MCF 10A (cell line): Measurements from ENCODE around the gene RHOBTB1. TPM values are rescaled to one million over a fixed set of nuclear protein-coding genes. Genes with fewer than 3 reads are reported as not detected.
"Not testable (repeated sequence)": the region's sequence is repeated elsewhere in the genome, so short reads cannot be mapped to it uniquely, and the experiment has no call there.

Experiments used
- BruUV-seq: library from RNA; stranded (reverse); fragments of 400-500 nt; replicated peaks from 2 replicates; lab custom pipeline; 2021; lab: Mats Ljungman, UMichigan
- CTCF ChIA-PET: fragments of 300-600 bp; sonication (Branson Sonifier 250); formaldehyde crosslinking; extraction: SDS; loops from one replicate; lab custom pipeline; 2021; ENCODE audit warnings: antibody characterized with exemption, inconsistent platforms; lab: Yijun Ruan, JAX
- POLR2A ChIA-PET: fragments of 300-600, 350-650 bp; sonication (Branson Sonifier 250); formaldehyde crosslinking; extraction: SDS; loops from one replicate; lab custom pipeline; 2020; ENCODE audit warnings: antibody characterized with exemption, inconsistent platforms; lab: Yijun Ruan, JAX
- DNase-seq: peaks from one replicate; pipeline ENCODE4 v3.0.0-alpha.2; 2018; ENCODE audit not compliant: unreplicated experiment
- H3K27ac Mint-ChIP-seq: one replicate; pipeline ENCODE4 v1.8.0; 2022; ENCODE audit warnings: mild to moderate bottlenecking, low read depth, mixed read lengths; ENCODE audit not compliant: unreplicated experiment
- H3K27me3 Mint-ChIP-seq: one replicate; pipeline ENCODE4 v1.8.0; 2022; ENCODE audit warnings: mixed read lengths; ENCODE audit not compliant: insufficient read depth, unreplicated experiment
- H3K36me3 Mint-ChIP-seq: one replicate; pipeline ENCODE4 v1.8.0; 2022; ENCODE audit warnings: mild to moderate bottlenecking, moderate library complexity, mixed read lengths; ENCODE audit not compliant: insufficient read depth, unreplicated experiment
- H3K4me1 Mint-ChIP-seq: one replicate; pipeline ENCODE4 v1.8.0; 2022; ENCODE audit warnings: mixed read lengths; ENCODE audit not compliant: insufficient read depth, unreplicated experiment
- H3K4me3 Mint-ChIP-seq: one replicate; pipeline ENCODE4 v1.8.0; 2022; ENCODE audit warnings: mild to moderate bottlenecking, moderate library complexity, mixed read lengths; ENCODE audit not compliant: unreplicated experiment
- H3K9me3 Mint-ChIP-seq: one replicate; pipeline ENCODE4 v1.8.0; 2022; ENCODE audit warnings: mixed read lengths; ENCODE audit not compliant: unreplicated experiment
- intact Hi-C: fragments of 100-400 bp; cut with micrococcal nuclease; formaldehyde crosslinking; loops from 2 replicates; pipeline ENCODE4 v1.14.1; 2022
- total RNA-seq: library from RNA; stranded (reverse); gene quantifications from 2 replicates; pipeline ENCODE4 v1.2.3, GENCODE V29; 2022
- TF ChIP-seq, protein P1 (sequence below): fragments of 200-600 bp; IDR thresholded peaks from one replicate; pipeline ENCODE4 v1.8.0; 2022; ENCODE audit warnings: antibody characterized with exemption, mild to moderate bottlenecking; ENCODE audit not compliant: unreplicated experiment

RHOBTB1 gene
- total RNA-seq, 1 experiment from 2014 or later, result 0.70 TPM

DNA sequence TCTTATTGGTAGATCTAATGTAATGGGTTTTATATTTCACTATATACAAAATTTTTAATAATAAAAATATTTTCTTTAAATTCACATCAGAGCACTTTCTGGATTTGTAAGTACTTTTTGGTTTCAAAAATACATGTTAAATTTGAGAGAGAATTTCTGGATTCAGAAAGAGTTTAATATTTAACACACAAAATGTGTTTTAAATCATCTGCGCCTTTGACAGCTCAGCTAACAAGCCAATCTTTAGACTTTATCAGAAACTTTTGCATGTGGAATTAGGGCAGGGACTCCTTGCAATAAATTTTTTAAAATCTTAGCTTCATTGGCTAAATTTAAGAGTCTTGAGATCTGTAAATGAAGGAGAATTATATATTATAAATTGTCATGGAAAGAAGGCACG is 32.7 kb upstream of the RHOBTB1 start:
- TF ChIP-seq, protein P1, sequence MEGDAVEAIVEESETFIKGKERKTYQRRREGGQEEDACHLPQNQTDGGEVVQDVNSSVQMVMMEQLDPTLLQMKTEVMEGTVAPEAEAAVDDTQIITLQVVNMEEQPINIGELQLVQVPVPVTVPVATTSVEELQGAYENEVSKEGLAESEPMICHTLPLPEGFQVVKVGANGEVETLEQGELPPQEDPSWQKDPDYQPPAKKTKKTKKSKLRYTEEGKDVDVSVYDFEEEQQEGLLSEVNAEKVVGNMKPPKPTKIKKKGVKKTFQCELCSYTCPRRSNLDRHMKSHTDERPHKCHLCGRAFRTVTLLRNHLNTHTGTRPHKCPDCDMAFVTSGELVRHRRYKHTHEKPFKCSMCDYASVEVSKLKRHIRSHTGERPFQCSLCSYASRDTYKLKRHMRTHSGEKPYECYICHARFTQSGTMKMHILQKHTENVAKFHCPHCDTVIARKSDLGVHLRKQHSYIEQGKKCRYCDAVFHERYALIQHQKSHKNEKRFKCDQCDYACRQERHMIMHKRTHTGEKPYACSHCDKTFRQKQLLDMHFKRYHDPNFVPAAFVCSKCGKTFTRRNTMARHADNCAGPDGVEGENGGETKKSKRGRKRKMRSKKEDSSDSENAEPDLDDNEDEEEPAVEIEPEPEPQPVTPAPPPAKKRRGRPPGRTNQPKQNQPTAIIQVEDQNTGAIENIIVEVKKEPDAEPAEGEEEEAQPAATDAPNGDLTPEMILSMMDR, result no peak
- POLR2A ChIA-PET, result interaction anchor here (0.6 kb wide), 1 partner anchor 20 kb away, joined by 3 read pairs; no protein-coding TSS in a partner anchor
- DNase-seq, result no peak
- Mint-ChIP-seq H3K27me3 (no peaks in the 10 kb centered on the region), H3K4me3 (no peak overlapping the region), H3K36me3 (no peaks in the 10 kb centered on the region), H3K9me3 (no peaks in the 10 kb centered on the region), H3K4me1 (peaks cover 17% of the 10 kb centered on the region), H3K27ac (no peak overlapping the region)
- BruUV-seq, result no TSS peak
- CTCF ChIA-PET, result interaction anchor here (0.7 to 1.1 kb wide), 3 partner anchors 8 to 67 kb away, joined by 3 to 7 read pairs (median 3); no protein-coding TSS in a partner anchor
- intact Hi-C loops, result no loop called here

GRCh38 chr10:60975716-60976115 is 31.7 kb upstream of the RHOBTB1 start:
- no peak overlapping the region for H3K27ac Mint-ChIP-seq
- DNase-seq, result no peak
- no peaks in the 10 kb centered on the region for H3K27me3 Mint-ChIP-seq
- H3K36me3 Mint-ChIP-seq, result no peaks in the 10 kb centered on the region
- H3K4me3 Mint-ChIP-seq, result no peak overlapping the region
- CTCF ChIA-PET, result interaction anchor here (0.7 kb wide), 1 partner anchor 757 kb away, joined by 3 read pairs; no protein-coding TSS in a partner anchor
- intact Hi-C loops, result no loop called here
- H3K9me3 Mint-ChIP-seq, result no peaks in the 10 kb centered on the region
- peaks cover 17% of the 10 kb centered on the region for H3K4me1 Mint-ChIP-seq
- TF ChIP-seq, protein P1, result no peak
- BruUV-seq, result no TSS peak
- POLR2A ChIA-PET, result no interaction called here

GRCh38 chr10:60974463-60975149 is 30.6 kb upstream of the RHOBTB1 start:
- H3K9me3 Mint-ChIP-seq, result no peaks in the 10 kb centered on the region
- TF ChIP-seq, protein P1, result no peak

GRCh38 chr10:60973086-60973485 is 29.1 kb upstream of the RHOBTB1 start:
- Mint-ChIP-seq H3K27me3 (no peaks in the 10 kb centered on the region), H3K27ac (no peak overlapping the region), H3K36me3 (no peaks in the 10 kb centered on the region), H3K9me3 (no peaks in the 10 kb centered on the region), H3K4me3 (no peak overlapping the region), H3K4me1 (peaks cover 4% of the 10 kb centered on the region)
- POLR2A ChIA-PET, result no interaction called here
- TF ChIP-seq, protein P1, result no peak
- CTCF ChIA-PET, result interaction anchor here (0.9 kb wide), 1 partner anchor 20 kb away, joined by 3 read pairs; no protein-coding TSS in a partner anchor
- intact Hi-C loops, result no loop called here
- no TSS peak for BruUV-seq
- DNase-seq, result no peak

More at GRCh38 chr10:60974463-60975149, 30.6 kb upstream of the RHOBTB1 start:
- H3K36me3 Mint-ChIP-seq, result no peaks in the 10 kb centered on the region
- peaks cover 14% of the 10 kb centered on the region for H3K4me1 Mint-ChIP-seq
- ChIA-PET CTCF (interaction anchor here (0.6 to 1.2 kb wide), 3 partner anchors 10 to 761 kb away, joined by 3 to 6 read pairs (median 3); no protein-coding TSS in a partner anchor), POLR2A (no interaction called here)
- no TSS peak for BruUV-seq
- no peak overlapping the region for H3K27ac Mint-ChIP-seq
- no peaks in the 10 kb centered on the region for H3K27me3 Mint-ChIP-seq
- DNase-seq, result no peak
- intact Hi-C loops, result no loop called here
- no peak overlapping the region for H3K4me3 Mint-ChIP-seq

- H3K27me3 Mint-ChIP-seq, H3K4me1 Mint-ChIP-seq, POLR2A ChIA-PET, H3K36me3 Mint-ChIP-seq, BruUV-seq, H3K27ac Mint-ChIP-seq, intact Hi-C loops, DNase-seq, H3K4me3 Mint-ChIP-seq, H3K9me3 Mint-ChIP-seq: not testable (repeated sequence)
- CTCF ChIA-PET, result interaction anchor here (0.9 kb wide), 1 partner anchor 20 kb away, joined by 3 read pairs; no protein-coding TSS in a partner anchor
Measured at GRCh38 chr10:60972181-60972580, 28.2 kb upstream of the RHOBTB1 start.
